IMR-90 (cell line): ENCODE measurements around the gene BICD2. TPM values are rescaled to one million over a fixed set of nuclear protein-coding genes. Genes with fewer than 3 reads are reported as not detected.

Source experiments
- ATAC-seq: fragments of 200-7000 bp; cut with Tn5 transposase; 2 replicates; pipeline ENCODE4 v1.9.1; 2020; ENCODE audit warnings: low read depth, mild to moderate bottlenecking, moderate library complexity
- BruUV-seq: library from RNA; stranded (reverse); fragments of 400-500 nt; replicated peaks from 2 replicates; lab custom pipeline; 2021; lab: Mats Ljungman, UMichigan
- CTCF ChIA-PET: fragments of 300-600 bp; formaldehyde crosslinking; extraction: SDS; loops from one replicate; lab custom pipeline; 2021; ENCODE audit warnings: antibody characterized with exemption; lab: Yijun Ruan, JAX
- POLR2A ChIA-PET: fragments of 300-600 bp; sonication (Branson Sonifier 250); formaldehyde crosslinking; loops from one replicate; lab custom pipeline; 2022; ENCODE audit warnings: antibody characterized with exemption; ENCODE audit not compliant: unreplicated experiment; lab: Charles Lee
- DNase-seq: peaks from one replicate; pipeline ENCODE4 v3.0.0; 2013
- H2AFZ ChIP-seq: replicated peaks from 2 replicates; pipeline ENCODE3; 2013; ENCODE audit warnings: low read length, mild to moderate bottlenecking; ENCODE audit not compliant: poor library complexity
- H2AK5ac ChIP-seq: 2 replicates; pipeline ENCODE4 v1.6.1; 2013; ENCODE audit warnings: low read depth, low read length, inconsistent platforms
- H2AK9ac ChIP-seq: replicated peaks from 2 replicates; pipeline ENCODE3; 2013; ENCODE audit warnings: mild to moderate bottlenecking, low read depth, low read length, moderate library complexity; ENCODE audit not compliant: poor library complexity
- H2BK120ac ChIP-seq: 2 replicates; pipeline ENCODE4 v1.6.1; 2013; ENCODE audit warnings: low read depth, low read length, inconsistent platforms
- H2BK15ac ChIP-seq: 3 replicates; pipeline ENCODE4 v1.6.1; 2013; ENCODE audit warnings: low read depth, low read length, inconsistent platforms
- H2BK20ac ChIP-seq: 2 replicates; pipeline ENCODE4 v1.6.1; 2013; ENCODE audit warnings: low read depth, mild to moderate bottlenecking, inconsistent platforms, low read length, moderate library complexity
- H2BK5ac ChIP-seq: 2 replicates; pipeline ENCODE4 v1.6.1; 2013; ENCODE audit warnings: mild to moderate bottlenecking, low read depth, low read length, inconsistent platforms; ENCODE audit not compliant: poor library complexity, severe bottlenecking
- H3K14ac ChIP-seq: replicated peaks from 2 replicates; pipeline ENCODE4 v1.6.1; 2013; ENCODE audit warnings: low read depth, low read length, inconsistent platforms
- H3K18ac ChIP-seq: 2 replicates; pipeline ENCODE4 v1.6.1; 2013; ENCODE audit warnings: low read depth, low read length, control low read depth
- H3K23ac ChIP-seq: 2 replicates; pipeline ENCODE4 v1.6.1; 2013; ENCODE audit warnings: low read depth, low read length, inconsistent platforms
- H3K27ac ChIP-seq: 2 replicates; pipeline ENCODE4 v1.5.1; 2013; ENCODE audit warnings: mild to moderate bottlenecking, control low read depth, low read length; ENCODE audit not compliant: insufficient read depth
- H3K27me3 ChIP-seq: 2 replicates; pipeline ENCODE4 v1.6.1; 2013; ENCODE audit warnings: low read length; ENCODE audit not compliant: control insufficient read depth, insufficient read depth
- H3K36me3 ChIP-seq: 2 replicates; pipeline ENCODE4 v1.6.1; 2013; ENCODE audit warnings: low read length, mixed read lengths; ENCODE audit not compliant: control insufficient read depth, insufficient read depth
- H3K4ac ChIP-seq: 2 replicates; pipeline ENCODE4 v1.6.1; 2013; ENCODE audit warnings: low read depth, low read length, inconsistent platforms
- H3K4me1 ChIP-seq: 2 replicates; pipeline ENCODE4 v1.6.1; 2013; ENCODE audit warnings: low read length, mixed read lengths; ENCODE audit not compliant: control insufficient read depth, insufficient read depth
- H3K4me2 ChIP-seq: 2 replicates; pipeline ENCODE4 v1.6.1; 2013; ENCODE audit warnings: low read depth, mild to moderate bottlenecking, control low read depth, low read length, moderate library complexity
- H3K4me3 ChIP-seq: 2 replicates; pipeline ENCODE4 v1.5.1; 2013; ENCODE audit warnings: low read depth, mild to moderate bottlenecking, control low read depth, low read length, moderate library complexity; ENCODE audit not compliant: insufficient read depth
- H3K56ac ChIP-seq: 2 replicates; pipeline ENCODE4 v1.6.1; 2013; ENCODE audit warnings: low read length, inconsistent platforms; ENCODE audit not compliant: insufficient read depth; ENCODE audit errors: extremely low read depth
- H3K79me1 ChIP-seq, 2 experiments: 2 replicates each; pipeline ENCODE4 v1.6.1; 2013; ENCODE audit warnings: low read length in 2 of 2, inconsistent platforms in 1 of 2, low read depth in 1 of 2
- H3K9ac ChIP-seq: 2 replicates; pipeline ENCODE4 v1.6.1; 2013; ENCODE audit warnings: low read depth, low read length, control low read depth
- H3K9me1 ChIP-seq: 2 replicates; pipeline ENCODE4 v1.6.1; 2013; ENCODE audit warnings: low read length, inconsistent platforms; ENCODE audit not compliant: insufficient read depth
- H3K9me3 ChIP-seq: 2 replicates; pipeline ENCODE4 v1.6.1; 2013; ENCODE audit warnings: low read length; ENCODE audit not compliant: control insufficient read depth, insufficient read depth
- H4K20me1 ChIP-seq: 2 replicates; pipeline ENCODE4 v1.6.1; 2013; ENCODE audit warnings: low read length, inconsistent platforms; ENCODE audit not compliant: insufficient read depth
- H4K5ac ChIP-seq: 2 replicates; pipeline ENCODE4 v1.6.1; 2013; ENCODE audit warnings: mild to moderate bottlenecking, low read depth, low read length, control low read depth
- H4K8ac ChIP-seq, 2 experiments: 2 replicates each; pipeline ENCODE4 v1.6.1; 2013; ENCODE audit warnings: low read depth in 2 of 2, low read length in 2 of 2, control low read depth in 1 of 2, inconsistent platforms in 1 of 2
- H4K91ac ChIP-seq: 2 replicates; pipeline ENCODE4 v1.6.1; 2013; ENCODE audit warnings: low read depth, low read length, inconsistent platforms; ENCODE audit not compliant: insufficient read depth
- CEBPB ChIP-seq: IDR thresholded peaks from 2 replicates; pipeline ENCODE4 v1.6.1; 2012; ENCODE audit warnings: low read depth, low read length, improper control_type of control experiment
- CHD1 ChIP-seq: IDR thresholded peaks from 2 replicates; pipeline ENCODE4 v1.6.1; 2012; ENCODE audit warnings: low read depth, low read length, improper control_type of control experiment
- MAFK ChIP-seq: IDR thresholded peaks from 2 replicates; pipeline ENCODE4 v1.6.1; 2012; ENCODE audit warnings: low read depth, low read length, improper control_type of control experiment
- MXI1 ChIP-seq: IDR thresholded peaks from 2 replicates; pipeline ENCODE4 v1.6.1; 2012; ENCODE audit warnings: low read depth, mild to moderate bottlenecking, low read length, moderate library complexity, borderline replicate concordance
- POLR2A ChIP-seq: IDR thresholded peaks from 2 replicates; pipeline ENCODE4 v1.6.1; 2012; ENCODE audit warnings: mild to moderate bottlenecking, low read depth, low read length
- RCOR1 ChIP-seq: IDR thresholded peaks from 2 replicates; pipeline ENCODE4 v1.6.1; 2012; ENCODE audit warnings: mild to moderate bottlenecking, low read length, improper control_type of control experiment; ENCODE audit not compliant: insufficient replicate concordance
- RFX5 ChIP-seq: IDR thresholded peaks from 2 replicates; pipeline ENCODE4 v1.8.0; 2012; ENCODE audit warnings: low read depth, mild to moderate bottlenecking, low read length, moderate library complexity
- SMC3 ChIP-seq: fragments of 150-350 bp; IDR thresholded peaks from 2 replicates; pipeline ENCODE4 v1.6.1; 2016; ENCODE audit warnings: low read depth, mild to moderate bottlenecking, antibody characterized with exemption, low read length, moderate library complexity
- dilution Hi-C: fragments of 300-500 bp; cut with HindIII; formaldehyde crosslinking; loops from one replicate; pipeline ENCODE4 v1.14.3; 2018; ENCODE audit warnings: low sequenced_read_pairs; ENCODE audit not compliant: unreplicated experiment
- in situ Hi-C: fragments of 300-500 bp; cut with MboI; formaldehyde crosslinking; loops from 3 replicates; pipeline ENCODE4 v1.14.3; 2019; ENCODE audit warnings: low sequenced_read_pairs, inconsistent platforms, mixed read lengths
- intact Hi-C: fragments of 100-400 bp; cut with micrococcal nuclease; formaldehyde crosslinking; loops from 2 replicates; pipeline ENCODE4 v1.10.0; 2022
- polyA plus RNA-seq, 3 experiments: library from polyadenylated mRNA; depleted of rRNA; stranded (reverse); fragments of >200 nt; gene quantifications; 2 replicates each; pipeline ENCODE4 v1.2.3, GENCODE V29; 2012; ENCODE audit warnings: low replicate concordance in 1 of 3
- total RNA-seq: library from RNA; depleted of rRNA; stranded (reverse); fragments of >200 nt; gene quantifications from 2 replicates; pipeline ENCODE4 v1.2.3, GENCODE V29; 2012

BICD2 gene
- total and polyA plus RNA-seq, 2 of the 4 experiments (the other 2 are of a cell fraction): 21.5 to 35.7 TPM

DNA sequence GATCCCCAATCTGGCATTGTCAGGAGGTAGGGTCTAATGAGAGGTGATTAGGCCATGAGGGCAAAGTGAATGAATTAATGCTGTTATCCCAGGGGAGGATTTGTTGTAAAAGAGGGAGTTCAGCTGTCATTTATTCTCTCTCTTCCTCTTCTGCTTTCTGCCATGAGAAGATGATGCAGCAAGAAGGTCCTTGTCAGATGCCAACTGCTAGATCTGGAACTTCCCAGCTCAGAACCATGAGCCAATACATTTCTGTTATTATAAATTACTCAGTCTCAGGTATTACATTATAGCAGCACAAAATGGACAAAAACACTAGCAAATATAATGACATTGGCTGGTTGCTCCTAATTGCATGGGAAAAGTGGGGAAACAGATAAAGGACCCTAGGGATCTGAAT, 15.6 kb upstream of the BICD2 start:
- H4K8ac ChIP-seq: no peak overlapping the region
- no peak overlapping the region for H4K5ac ChIP-seq
- BruUV-seq: no TSS peak
- in situ Hi-C loops: loop anchor here (25.0 kb wide), 1 partner anchor 443 kb away; the partner anchor contains the start of genes CENPP and NOL8
- dilution Hi-C loops: no loop called here
- no peak overlapping the region for H3K4ac ChIP-seq
- ATAC-seq: no peak
- H3K4me3 ChIP-seq: no peak overlapping the region
- CTCF ChIA-PET: no interaction called here
- H3K4me2 ChIP-seq: no peak overlapping the region
- H3K27ac ChIP-seq: no peak overlapping the region
- no peaks in the 10 kb centered on the region for H3K9me1 ChIP-seq
- POLR2A ChIA-PET: no interaction called here
- DNase-seq: no peak
- H2AFZ ChIP-seq: no peak overlapping the region
- H3K79me1 ChIP-seq: no peaks in the 10 kb centered on the region
- H2AK9ac ChIP-seq: no peak overlapping the region
- no peak overlapping the region for H3K9ac ChIP-seq
- H2BK15ac ChIP-seq: no peak overlapping the region
- no peaks in the 10 kb centered on the region for H3K36me3 ChIP-seq
- H2BK120ac ChIP-seq: no peak overlapping the region
- no peak overlapping the region for H2BK20ac ChIP-seq
- no peak overlapping the region for H3K56ac ChIP-seq
- H2BK5ac ChIP-seq: no peak overlapping the region
- no peak overlapping the region for H3K14ac ChIP-seq
- intact Hi-C loops: no loop called here
- no peak for TF ChIP-seq CEBPB
- no peak for TF ChIP-seq SMC3
- TF ChIP-seq CHD1: no peak
- TF ChIP-seq RFX5: no peak
- no peak for TF ChIP-seq RCOR1
- TF ChIP-seq MXI1: no peak
- no peak for TF ChIP-seq POLR2A
- no peak for TF ChIP-seq MAFK
- no peak overlapping the region for H4K91ac ChIP-seq
- no peaks in the 10 kb centered on the region for H4K20me1 ChIP-seq
- no peak overlapping the region for H2AK5ac ChIP-seq
- no peaks in the 10 kb centered on the region for H3K4me1 ChIP-seq
- H3K27me3 ChIP-seq: peaks cover 26% of the 10 kb centered on the region
- no peak overlapping the region for H3K23ac ChIP-seq
- peaks cover 3% of the 10 kb centered on the region for H3K9me3 ChIP-seq
- no peak overlapping the region for H3K18ac ChIP-seq
